ENCODE measurements around the gene SNED1.

GRCh38 chr2:241020629-241021190, 22.3 kb downstream of the SNED1 start:
- no peak for TF ChIP-seq CTCF (IDR thresholded peaks at IDR 0.05; ENCODE audit: poor library complexity, severe bottlenecking)
- TF ChIP-seq REST (IDR thresholded peaks at IDR 0.05; ENCODE audit: borderline replicate concordance): no peak

Measured in neural cell (in vitro differentiated cells).